WTC11 (cell line): ENCODE results near the gene FER1L5. TPM values are rescaled to one million over a fixed set of nuclear protein-coding genes. Genes with fewer than 3 reads are reported as not detected.

Experiments
- ATAC-seq: fragments of 200-7000 bp; cut with Tn5 transposase; 2 replicates; pipeline ENCODE4 v1.10.0; 2021; ENCODE audit warnings: mild to moderate bottlenecking, moderate library complexity
- CTCF ChIA-PET: fragments of 300-600 bp; sonication (Branson Sonifier 250); formaldehyde crosslinking; loops from one replicate; lab custom pipeline; 2021; ENCODE audit warnings: antibody characterized with exemption; lab: Charles Lee
- POLR2A ChIA-PET: fragments of 350-600 bp; sonication (Branson Sonifier 250); formaldehyde crosslinking; loops from one replicate; lab custom pipeline; 2021; ENCODE audit warnings: antibody characterized with exemption; lab: Charles Lee
- DNase-seq: peaks from one replicate; pipeline ENCODE4 v3.0.0; 2021; ENCODE audit warnings: low spot score
- H3K27ac Mint-ChIP-seq: 2 replicates; pipeline ENCODE4 v1.8.0; 2021; ENCODE audit warnings: mixed read lengths
- H3K27me3 Mint-ChIP-seq: 2 replicates; pipeline ENCODE4 v1.8.0; 2021; ENCODE audit warnings: low read depth, mild to moderate bottlenecking, moderate library complexity, mixed read lengths
- H3K36me3 Mint-ChIP-seq: 2 replicates; pipeline ENCODE4 v1.8.0; 2021; ENCODE audit warnings: mixed read lengths
- H3K4me1 Mint-ChIP-seq: 2 replicates; pipeline ENCODE4 v1.8.0; 2022; ENCODE audit warnings: mixed read lengths
- H3K4me3 Mint-ChIP-seq: 2 replicates; pipeline ENCODE4 v1.8.0; 2021; ENCODE audit warnings: mild to moderate bottlenecking, moderate library complexity, mixed read lengths
- H3K9me3 Mint-ChIP-seq: 2 replicates; pipeline ENCODE4 v1.8.0; 2021; ENCODE audit warnings: mixed read lengths
- ELF4 ChIP-seq: sonication (generic); formaldehyde crosslinking; IDR thresholded peaks from 2 replicates; pipeline ENCODE4 v1.8.1; 2022; ENCODE audit warnings: low read depth, mild to moderate bottlenecking, moderate library complexity, missing genetic modification reagents
- FOXJ3 ChIP-seq: sonication (generic); formaldehyde crosslinking; IDR thresholded peaks from 2 replicates; pipeline ENCODE4 v1.9.0; 2021; ENCODE audit warnings: missing genetic modification reagents, mild to moderate bottlenecking, borderline replicate concordance
- GTF2I ChIP-seq: fragments of 250-450 bp; sonication (Bioruptor Pico); conservative IDR thresholded peaks from 2 replicates; pipeline ENCODE4 v1.4.0; 2021; ENCODE audit warnings: mild to moderate bottlenecking
- JUN ChIP-seq: sonication (generic); formaldehyde crosslinking; IDR thresholded peaks from 2 replicates; pipeline ENCODE4 v1.8.0; 2023; ENCODE audit warnings: mild to moderate bottlenecking, missing genetic modification reagents
- MYBL2 ChIP-seq: sonication (generic); formaldehyde crosslinking; IDR thresholded peaks from 2 replicates; pipeline ENCODE4 v1.8.1; 2023; ENCODE audit warnings: mild to moderate bottlenecking, moderate library complexity, missing genetic modification reagents
- NR1H2 ChIP-seq: sonication (generic); formaldehyde crosslinking; IDR thresholded peaks from 2 replicates; pipeline ENCODE4 v1.9.0; 2021; ENCODE audit warnings: mild to moderate bottlenecking, moderate library complexity, missing genetic modification reagents
- OVOL2 ChIP-seq: fragments of 250-450 bp; sonication (Bioruptor Pico); IDR thresholded peaks from 2 replicates; pipeline ENCODE4 v1.9.0; 2021; ENCODE audit warnings: mild to moderate bottlenecking, borderline replicate concordance
- TCF7 ChIP-seq: sonication (generic); formaldehyde crosslinking; IDR thresholded peaks from 2 replicates; pipeline ENCODE4 v1.8.0; 2022; ENCODE audit warnings: mild to moderate bottlenecking, low read depth, missing genetic modification reagents, moderate library complexity
- TEAD4 ChIP-seq: sonication (generic); formaldehyde crosslinking; IDR thresholded peaks from 2 replicates; pipeline ENCODE4 v1.8.0; 2022; ENCODE audit warnings: mild to moderate bottlenecking, missing genetic modification reagents
- ZNF317 ChIP-seq: sonication (generic); formaldehyde crosslinking; IDR thresholded peaks from 2 replicates; pipeline ENCODE4 v1.8.1; 2023; ENCODE audit warnings: low read depth, mild to moderate bottlenecking, moderate library complexity, missing genetic modification reagents, borderline replicate concordance
- ZNF423 ChIP-seq: fragments of 250-450 bp; sonication (Bioruptor Pico); IDR thresholded peaks from 2 replicates; pipeline ENCODE4 v2.1.2; 2022; ENCODE audit warnings: mild to moderate bottlenecking, moderate library complexity
- total RNA-seq: library from RNA; stranded (reverse); gene quantifications from 3 replicates; pipeline ENCODE4 v1.2.3, GENCODE V29; 2021
- TF ChIP-seq, protein P1 (sequence below): sonication (generic); formaldehyde crosslinking; conservative IDR thresholded peaks from 2 replicates; pipeline ENCODE4 v1.8.1; 2023; ENCODE audit warnings: mild to moderate bottlenecking, low read depth, missing genetic modification reagents, moderate library complexity
- TF ChIP-seq, protein P2 (sequence below): sonication (generic); formaldehyde crosslinking; IDR thresholded peaks from 2 replicates; pipeline ENCODE4 v1.8.1; 2023; ENCODE audit warnings: mild to moderate bottlenecking, missing genetic modification reagents, moderate library complexity
- TF ChIP-seq, protein P3 (sequence below): sonication (generic); formaldehyde crosslinking; IDR thresholded peaks from 2 replicates; pipeline ENCODE4 v1.8.1; 2022; ENCODE audit warnings: missing genetic modification reagents, borderline replicate concordance
- TF ChIP-seq, protein P4 (sequence below): sonication (generic); formaldehyde crosslinking; IDR thresholded peaks from 2 replicates; pipeline ENCODE4 v1.8.1; 2022; ENCODE audit warnings: mild to moderate bottlenecking, missing genetic modification reagents, moderate library complexity, borderline replicate concordance
- TF ChIP-seq, protein P5 (sequence below): sonication (generic); formaldehyde crosslinking; IDR thresholded peaks from 2 replicates; pipeline ENCODE4 v1.8.1; 2022; ENCODE audit warnings: mild to moderate bottlenecking, moderate library complexity, missing genetic modification reagents
- TF ChIP-seq, protein P6 (sequence below): sonication (generic); formaldehyde crosslinking; IDR thresholded peaks from 2 replicates; pipeline ENCODE4 v1.8.1; 2022; ENCODE audit warnings: low read depth, missing genetic modification reagents, borderline replicate concordance
- TF ChIP-seq, protein P7 (sequence below): sonication (generic); formaldehyde crosslinking; conservative IDR thresholded peaks from 2 replicates; pipeline ENCODE4 v1.8.1; 2022; ENCODE audit warnings: mild to moderate bottlenecking, missing genetic modification reagents

The FER1L5 gene
- total RNA-seq, 1 experiment from 2014 or later = 1.4 TPM

DNA sequence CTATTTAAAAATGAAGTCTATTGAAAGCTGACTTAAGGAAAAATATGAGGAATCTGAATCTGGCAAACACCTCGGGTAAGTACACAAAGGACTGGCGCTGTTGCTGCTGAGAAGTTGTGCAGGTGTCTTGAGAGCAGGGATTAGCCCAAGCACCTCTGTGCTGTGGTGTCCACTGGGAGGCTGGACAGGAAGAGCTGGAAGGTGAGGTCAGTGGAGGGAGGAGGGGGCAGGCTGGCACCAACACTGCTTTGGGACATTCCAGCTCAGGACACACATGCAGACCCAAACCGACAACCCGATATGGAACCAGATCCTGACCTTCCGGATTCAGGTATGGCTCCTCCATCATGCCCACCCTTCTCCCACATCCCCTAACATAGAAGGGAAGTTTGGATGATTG, 20.6 kb downstream of the FER1L5 start:
- ChIA-PET POLR2A (interaction anchor here (0.7 kb wide), 1 partner anchor 63 kb away, joined by 8 read pairs; no protein-coding TSS in a partner anchor), CTCF (no interaction called here)
- DNase-seq (no peak), ATAC-seq (no peak)
- no peaks in the 10 kb centered on the region for H3K27me3 Mint-ChIP-seq
- TF ChIP-seq, protein P1, sequence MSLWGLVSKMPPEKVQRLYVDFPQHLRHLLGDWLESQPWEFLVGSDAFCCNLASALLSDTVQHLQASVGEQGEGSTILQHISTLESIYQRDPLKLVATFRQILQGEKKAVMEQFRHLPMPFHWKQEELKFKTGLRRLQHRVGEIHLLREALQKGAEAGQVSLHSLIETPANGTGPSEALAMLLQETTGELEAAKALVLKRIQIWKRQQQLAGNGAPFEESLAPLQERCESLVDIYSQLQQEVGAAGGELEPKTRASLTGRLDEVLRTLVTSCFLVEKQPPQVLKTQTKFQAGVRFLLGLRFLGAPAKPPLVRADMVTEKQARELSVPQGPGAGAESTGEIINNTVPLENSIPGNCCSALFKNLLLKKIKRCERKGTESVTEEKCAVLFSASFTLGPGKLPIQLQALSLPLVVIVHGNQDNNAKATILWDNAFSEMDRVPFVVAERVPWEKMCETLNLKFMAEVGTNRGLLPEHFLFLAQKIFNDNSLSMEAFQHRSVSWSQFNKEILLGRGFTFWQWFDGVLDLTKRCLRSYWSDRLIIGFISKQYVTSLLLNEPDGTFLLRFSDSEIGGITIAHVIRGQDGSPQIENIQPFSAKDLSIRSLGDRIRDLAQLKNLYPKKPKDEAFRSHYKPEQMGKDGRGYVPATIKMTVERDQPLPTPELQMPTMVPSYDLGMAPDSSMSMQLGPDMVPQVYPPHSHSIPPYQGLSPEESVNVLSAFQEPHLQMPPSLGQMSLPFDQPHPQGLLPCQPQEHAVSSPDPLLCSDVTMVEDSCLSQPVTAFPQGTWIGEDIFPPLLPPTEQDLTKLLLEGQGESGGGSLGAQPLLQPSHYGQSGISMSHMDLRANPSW (CRISPR knock-in tag) = no peak
- TF ChIP-seq, protein P2, sequence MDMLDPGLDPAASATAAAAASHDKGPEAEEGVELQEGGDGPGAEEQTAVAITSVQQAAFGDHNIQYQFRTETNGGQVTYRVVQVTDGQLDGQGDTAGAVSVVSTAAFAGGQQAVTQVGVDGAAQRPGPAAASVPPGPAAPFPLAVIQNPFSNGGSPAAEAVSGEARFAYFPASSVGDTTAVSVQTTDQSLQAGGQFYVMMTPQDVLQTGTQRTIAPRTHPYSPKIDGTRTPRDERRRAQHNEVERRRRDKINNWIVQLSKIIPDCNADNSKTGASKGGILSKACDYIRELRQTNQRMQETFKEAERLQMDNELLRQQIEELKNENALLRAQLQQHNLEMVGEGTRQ (CRISPR knock-in tag) = no peak
- TF ChIP-seq, protein P3, sequence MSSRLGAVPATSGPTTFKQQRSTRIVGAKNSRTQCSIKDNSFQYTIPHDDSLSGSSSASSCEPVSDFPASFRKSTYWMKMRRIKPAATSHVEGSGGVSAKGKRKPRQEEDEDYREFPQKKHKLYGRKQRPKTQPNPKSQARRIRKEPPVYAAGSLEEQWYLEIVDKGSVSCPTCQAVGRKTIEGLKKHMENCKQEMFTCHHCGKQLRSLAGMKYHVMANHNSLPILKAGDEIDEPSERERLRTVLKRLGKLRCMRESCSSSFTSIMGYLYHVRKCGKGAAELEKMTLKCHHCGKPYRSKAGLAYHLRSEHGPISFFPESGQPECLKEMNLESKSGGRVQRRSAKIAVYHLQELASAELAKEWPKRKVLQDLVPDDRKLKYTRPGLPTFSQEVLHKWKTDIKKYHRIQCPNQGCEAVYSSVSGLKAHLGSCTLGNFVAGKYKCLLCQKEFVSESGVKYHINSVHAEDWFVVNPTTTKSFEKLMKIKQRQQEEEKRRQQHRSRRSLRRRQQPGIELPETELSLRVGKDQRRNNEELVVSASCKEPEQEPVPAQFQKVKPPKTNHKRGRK (CRISPR knock-in tag) = no peak
- no peak for TF ChIP-seq ZNF423 (CRISPR knock-in tag)
- no peak overlapping the region for H3K4me3 Mint-ChIP-seq
- no peak overlapping the region for H3K27ac Mint-ChIP-seq
- H3K4me1 Mint-ChIP-seq = no peaks in the 10 kb centered on the region
- H3K36me3 Mint-ChIP-seq = peaks cover 4% of the 10 kb centered on the region
- peaks cover 21% of the 10 kb centered on the region for H3K9me3 Mint-ChIP-seq

DNA sequence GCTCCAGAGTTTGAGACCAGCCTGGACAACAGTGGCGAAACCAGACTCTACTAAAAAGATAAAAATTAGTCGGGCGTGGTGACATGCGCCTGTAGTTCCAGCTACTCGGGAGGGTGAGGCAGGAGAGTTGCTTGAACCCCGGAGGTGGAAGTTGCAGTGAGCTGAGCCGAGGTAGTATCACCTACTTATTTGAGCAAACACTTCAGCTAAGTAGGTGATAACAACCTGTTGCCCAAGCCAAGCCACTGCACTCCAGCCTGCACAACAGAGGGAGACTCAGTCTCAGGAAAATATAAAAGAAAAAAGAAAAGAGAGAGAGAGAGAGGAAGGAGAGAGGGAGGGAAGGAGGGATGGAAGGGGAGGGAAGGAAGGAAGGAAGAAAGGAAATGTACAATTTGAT, 21.3 kb downstream of the FER1L5 start:
- H3K9me3 Mint-ChIP-seq = peaks cover 21% of the 10 kb centered on the region
- no peaks in the 10 kb centered on the region for H3K4me1 Mint-ChIP-seq
- no peak for DNase-seq
- CTCF ChIA-PET = no interaction called here
- H3K27me3 Mint-ChIP-seq = no peaks in the 10 kb centered on the region
- TF ChIP-seq JUN (no peak), TCF7 (CRISPR knock-in tag) (no peak), TEAD4 (CRISPR knock-in tag) (no peak), ZNF317 (CRISPR knock-in tag) (no peak), NR1H2 (CRISPR knock-in tag) (no peak), ELF4 (CRISPR knock-in tag) (no peak)
- TF ChIP-seq, protein P4, sequence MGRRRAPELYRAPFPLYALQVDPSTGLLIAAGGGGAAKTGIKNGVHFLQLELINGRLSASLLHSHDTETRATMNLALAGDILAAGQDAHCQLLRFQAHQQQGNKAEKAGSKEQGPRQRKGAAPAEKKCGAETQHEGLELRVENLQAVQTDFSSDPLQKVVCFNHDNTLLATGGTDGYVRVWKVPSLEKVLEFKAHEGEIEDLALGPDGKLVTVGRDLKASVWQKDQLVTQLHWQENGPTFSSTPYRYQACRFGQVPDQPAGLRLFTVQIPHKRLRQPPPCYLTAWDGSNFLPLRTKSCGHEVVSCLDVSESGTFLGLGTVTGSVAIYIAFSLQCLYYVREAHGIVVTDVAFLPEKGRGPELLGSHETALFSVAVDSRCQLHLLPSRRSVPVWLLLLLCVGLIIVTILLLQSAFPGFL = no peak
- TF ChIP-seq, protein P5, sequence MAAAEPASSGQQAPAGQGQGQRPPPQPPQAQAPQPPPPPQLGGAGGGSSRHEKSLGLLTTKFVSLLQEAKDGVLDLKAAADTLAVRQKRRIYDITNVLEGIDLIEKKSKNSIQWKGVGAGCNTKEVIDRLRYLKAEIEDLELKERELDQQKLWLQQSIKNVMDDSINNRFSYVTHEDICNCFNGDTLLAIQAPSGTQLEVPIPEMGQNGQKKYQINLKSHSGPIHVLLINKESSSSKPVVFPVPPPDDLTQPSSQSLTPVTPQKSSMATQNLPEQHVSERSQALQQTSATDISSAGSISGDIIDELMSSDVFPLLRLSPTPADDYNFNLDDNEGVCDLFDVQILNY (CRISPR knock-in tag) = no peak
- peaks cover 4% of the 10 kb centered on the region for H3K36me3 Mint-ChIP-seq
- POLR2A ChIA-PET = interaction anchor here (0.7 kb wide), 1 partner anchor 63 kb away, joined by 8 read pairs; no protein-coding TSS in a partner anchor
- no peak overlapping the region for H3K4me3 Mint-ChIP-seq
- no peak for ATAC-seq
- H3K27ac Mint-ChIP-seq = no peak overlapping the region

DNA sequence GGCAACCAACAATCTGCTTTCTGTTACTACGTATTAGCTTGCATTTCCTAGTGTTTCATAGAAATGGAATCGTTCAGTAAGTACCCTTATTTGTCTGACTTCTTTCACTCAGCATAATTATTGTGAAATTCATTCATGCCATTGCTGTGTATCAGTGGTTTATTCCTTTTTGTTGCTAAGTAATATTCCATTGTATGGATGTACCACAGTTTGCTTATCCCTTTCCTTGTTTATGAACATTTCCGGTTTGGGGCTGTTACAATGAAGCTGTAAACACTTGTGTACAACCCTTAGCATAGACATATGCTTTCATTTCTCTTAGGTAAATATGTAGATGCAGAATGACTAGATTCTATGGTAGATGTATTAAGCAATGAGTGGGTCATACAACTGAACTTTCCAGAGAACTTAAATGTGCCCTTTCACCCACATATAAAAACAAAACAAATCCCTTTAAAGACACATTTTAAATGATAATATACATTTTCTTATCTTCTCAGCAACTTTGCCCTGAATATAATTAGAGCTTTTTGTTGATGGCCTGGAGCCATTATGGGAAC, 21.9 kb downstream of the FER1L5 start:
- H3K27me3 Mint-ChIP-seq = no peaks in the 10 kb centered on the region
- no peak overlapping the region for H3K4me3 Mint-ChIP-seq
- TF ChIP-seq OVOL2 = no peak
- TF ChIP-seq MYBL2 = no peak
- 0 out of 2 replicates have a peak, but pooled peaks have one; percentile 24 for TF ChIP-seq GTF2I (CRISPR knock-in tag)
- TF ChIP-seq, protein P6, sequence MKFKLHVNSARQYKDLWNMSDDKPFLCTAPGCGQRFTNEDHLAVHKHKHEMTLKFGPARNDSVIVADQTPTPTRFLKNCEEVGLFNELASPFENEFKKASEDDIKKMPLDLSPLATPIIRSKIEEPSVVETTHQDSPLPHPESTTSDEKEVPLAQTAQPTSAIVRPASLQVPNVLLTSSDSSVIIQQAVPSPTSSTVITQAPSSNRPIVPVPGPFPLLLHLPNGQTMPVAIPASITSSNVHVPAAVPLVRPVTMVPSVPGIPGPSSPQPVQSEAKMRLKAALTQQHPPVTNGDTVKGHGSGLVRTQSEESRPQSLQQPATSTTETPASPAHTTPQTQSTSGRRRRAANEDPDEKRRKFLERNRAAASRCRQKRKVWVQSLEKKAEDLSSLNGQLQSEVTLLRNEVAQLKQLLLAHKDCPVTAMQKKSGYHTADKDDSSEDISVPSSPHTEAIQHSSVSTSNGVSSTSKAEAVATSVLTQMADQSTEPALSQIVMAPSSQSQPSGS (CRISPR knock-in tag) = no peak
- TF ChIP-seq FOXJ3 (CRISPR knock-in tag) = no peak
- TF ChIP-seq, protein P7, sequence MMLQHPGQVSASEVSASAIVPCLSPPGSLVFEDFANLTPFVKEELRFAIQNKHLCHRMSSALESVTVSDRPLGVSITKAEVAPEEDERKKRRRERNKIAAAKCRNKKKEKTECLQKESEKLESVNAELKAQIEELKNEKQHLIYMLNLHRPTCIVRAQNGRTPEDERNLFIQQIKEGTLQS (CRISPR knock-in tag) = no peak
- ChIA-PET POLR2A (no interaction called here), CTCF (no interaction called here)
- peaks cover 4% of the 10 kb centered on the region for H3K36me3 Mint-ChIP-seq
- peaks cover 21% of the 10 kb centered on the region for H3K9me3 Mint-ChIP-seq
- ATAC-seq = no peak
- peaks cover 3% of the 10 kb centered on the region; the same call in 1 of the 2 replicates for H3K4me1 Mint-ChIP-seq
- H3K27ac Mint-ChIP-seq = no peak overlapping the region
- DNase-seq = no peak
